ENCODE results near the gene ALDH4A1. TPM values are rescaled to one million over a fixed set of nuclear protein-coding genes. Genes with fewer than 3 reads are reported as not detected.

The ALDH4A1 gene
- total and polyA plus RNA-seq, 9 of the 15 experiments (the other 6 are each of a cell fraction or from before 2014, with no cell fraction given) = 0.27 to 31.4 (median 16.6) TPM

- no peak for TF ChIP-seq E2F8 (IDR thresholded peaks at IDR 0.05; ENCODE audit: low read depth, partially characterized antibody)
- peak; percentile 64 for TF ChIP-seq XRCC5 (IDR thresholded peaks at IDR 0.05; ENCODE audit: low read depth, low read length)
- TF ChIP-seq ATF1 (CRISPR knock-in tag; IDR thresholded peaks at IDR 0.05) = no peak
- TF ChIP-seq ATF1 (tag; IDR thresholded peaks at IDR 0.05) = peak; percentile 93
- peak; percentile 79; the same call in 1 of the 2 replicates for TF ChIP-seq RERE (CRISPR knock-in tag; IDR thresholded peaks at IDR 0.05; ENCODE audit: borderline replicate concordance)
- no peak for TF ChIP-seq ZBTB26 (CRISPR knock-in tag; IDR thresholded peaks at IDR 0.05)
- no peak for TF ChIP-seq SFPQ (IDR thresholded peaks at IDR 0.05; ENCODE audit: low read depth, low read length)
- TF ChIP-seq NBN (IDR thresholded peaks at IDR 0.05; ENCODE audit: low read depth) = no peak
- peak; percentile 85 for TF ChIP-seq SAP30 (IDR thresholded peaks at IDR 0.05; ENCODE audit: borderline replicate concordance, insufficient read depth, low read depth, low read length, poor library complexity, severe bottlenecking)
- peak; percentile 99 for TF ChIP-seq JUND (IDR thresholded peaks at IDR 0.05; ENCODE audit: borderline replicate concordance, low read depth, low read length)
- TF ChIP-seq JUND (tag; IDR thresholded peaks at IDR 0.05; ENCODE audit: borderline replicate concordance, low read depth, low read length) = no peak; the same call in 1 of the 3 replicates
- TF ChIP-seq NCOR1 (IDR thresholded peaks at IDR 0.05) = no peak
- TF ChIP-seq MAX (CRISPR knock-in tag; IDR thresholded peaks at IDR 0.05) = peak; percentile 97
- TF ChIP-seq ZNF197 (CRISPR knock-in tag; IDR thresholded peaks at IDR 0.05; ENCODE audit: low read depth) = no peak
Observed at GRCh38 chr1:18902523-18903290, at the start of gene ALDH4A1 (continued).
